Activated CD4-positive, alpha-beta T cell treated with anti-CD3 and anti-CD28 coated beads, Interleukin-2, amount 50 U/mL, for 16 hours (primary cell): ENCODE data around the gene ITIH3.

Experiments
- DNase-seq: peaks from one replicate; pipeline ENCODE4 v3.0.0-alpha.2; 2020

ITIH3 gene

GRCh38 chr3:52779011-52779836 is 15.4 kb upstream of the ITIH3 start:
- no peak for DNase-seq

- no peak for DNase-seq
These were observed 14.6 kb upstream of the ITIH3 start for GRCh38 chr3:52779837-52780585.

DNA sequence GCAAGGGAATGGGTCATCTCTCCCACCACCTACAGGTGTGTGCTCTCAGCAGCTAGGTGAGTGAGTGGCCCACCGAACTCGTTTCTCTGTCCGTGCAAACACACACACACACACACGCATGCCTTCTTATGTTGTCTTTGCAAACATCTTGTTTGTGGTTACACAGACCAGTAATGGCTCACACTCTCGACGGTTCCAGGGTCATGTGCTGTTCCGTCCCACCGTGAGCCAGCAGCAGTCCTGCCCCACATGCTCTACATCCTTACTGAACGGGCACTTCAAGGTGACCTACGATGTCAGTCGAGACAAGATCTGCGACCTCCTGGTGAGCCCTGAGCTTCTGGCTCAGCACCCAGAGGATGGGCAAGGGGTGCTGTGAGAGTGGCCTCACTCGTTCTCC is 12.9 kb upstream of the ITIH3 start:
- DNase-seq, result no peak

- no peak for DNase-seq
These were observed 12.0 kb upstream of the ITIH3 start for GRCh38 chr3:52782412-52783210.

- DNase-seq, result no peak
These were observed 11.4 kb upstream of the ITIH3 start for GRCh38 chr3:52783211-52783555.

DNA sequence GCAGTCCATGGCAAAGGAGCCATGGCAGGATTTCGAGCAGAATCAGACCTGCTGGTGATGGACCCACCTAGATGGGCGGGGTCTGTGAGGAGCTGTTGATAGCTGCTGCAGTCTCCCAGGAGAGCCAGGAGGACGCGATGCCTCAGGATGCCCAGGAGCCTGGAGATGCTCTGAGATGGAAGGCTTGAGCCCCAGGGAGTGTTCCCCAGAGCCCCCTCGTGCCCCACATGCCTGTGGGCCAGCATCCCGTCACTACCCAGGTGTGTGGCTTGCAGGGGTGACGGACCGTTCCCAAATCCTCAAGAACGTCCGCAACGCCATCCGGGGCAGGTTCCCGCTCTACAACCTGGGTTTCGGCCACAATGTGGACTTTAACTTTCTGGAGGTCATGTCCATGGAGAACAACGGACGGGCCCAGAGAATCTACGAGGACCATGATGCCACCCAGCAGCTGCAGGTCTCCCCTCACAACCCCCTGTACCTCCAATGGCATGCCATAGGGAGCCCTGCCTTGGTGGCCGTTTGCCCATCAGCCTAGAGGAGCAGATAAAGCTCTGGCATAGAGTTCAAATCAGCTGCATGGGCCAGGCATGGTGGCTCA is 10.5 kb upstream of the ITIH3 start:
- DNase-seq, result no peak

DNA sequence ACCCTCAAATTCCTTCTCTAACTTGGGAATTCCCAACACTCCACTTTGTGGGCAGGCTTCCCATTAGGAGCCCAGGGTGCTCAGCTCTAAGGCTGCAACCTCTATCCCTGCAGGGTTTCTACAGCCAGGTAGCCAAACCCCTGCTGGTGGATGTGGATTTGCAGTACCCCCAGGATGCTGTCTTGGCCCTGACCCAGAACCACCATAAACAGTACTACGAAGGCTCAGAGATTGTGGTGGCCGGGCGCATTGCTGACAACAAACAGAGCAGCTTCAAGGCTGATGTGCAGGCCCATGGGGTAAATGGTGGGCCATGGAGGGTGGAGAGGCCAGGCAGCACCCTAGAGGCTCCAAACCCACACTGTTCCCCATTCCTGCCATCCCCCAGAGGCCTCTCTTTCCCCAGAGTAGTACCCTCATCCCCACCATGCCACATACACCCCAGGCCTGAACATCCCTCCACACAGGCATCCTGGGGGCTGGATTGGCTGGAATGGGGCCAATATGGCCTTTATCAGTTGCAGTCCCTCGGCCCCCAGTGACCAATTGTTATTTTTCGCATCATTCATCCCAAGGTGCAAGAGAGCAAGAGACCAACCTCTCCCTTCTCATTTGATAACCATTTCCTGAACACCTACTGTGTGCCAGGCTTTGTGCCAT is 9.5 kb upstream of the ITIH3 start:
- DNase-seq, result no peak

DNA sequence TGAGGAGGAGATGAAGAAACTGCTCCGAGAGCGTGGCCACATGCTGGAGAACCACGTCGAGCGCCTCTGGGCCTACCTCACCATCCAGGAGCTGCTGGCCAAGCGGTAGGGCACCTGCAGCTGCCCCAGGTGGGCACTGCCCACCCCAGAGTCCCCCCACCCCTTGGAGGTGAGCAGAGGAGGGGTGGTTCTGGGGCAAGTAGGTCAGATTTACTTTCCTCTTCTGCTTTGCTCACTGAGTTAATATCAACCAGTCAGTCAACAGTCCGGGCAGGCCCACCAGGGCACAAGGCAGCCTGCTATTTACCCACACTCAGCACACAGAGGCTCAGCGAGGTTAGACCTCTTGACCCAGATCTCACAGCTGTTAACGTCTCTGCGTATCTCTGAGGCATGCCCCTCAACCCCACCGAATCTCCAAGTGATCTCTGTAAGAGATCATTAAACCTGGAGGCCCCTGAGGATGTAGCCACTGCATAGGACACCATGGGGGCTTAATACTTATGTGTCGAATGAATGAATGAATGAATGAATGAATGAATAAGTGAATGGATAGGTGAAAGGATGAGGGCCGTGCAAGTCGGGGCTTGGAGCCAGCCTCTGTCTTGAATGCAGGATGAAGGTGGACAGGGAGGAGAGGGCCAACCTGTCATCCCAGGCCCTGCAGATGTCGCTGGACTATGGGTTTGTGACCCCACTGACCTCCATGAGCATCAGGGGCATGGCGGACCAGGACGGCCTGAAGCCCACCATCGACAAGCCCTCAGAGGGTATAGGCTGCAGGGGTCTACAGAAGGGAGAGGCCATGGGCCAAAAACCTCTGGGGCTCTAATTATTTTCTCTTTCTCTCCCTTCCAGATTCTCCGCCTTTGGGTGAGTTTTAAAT is 8.0 kb upstream of the ITIH3 start:
- no peak for DNase-seq

GRCh38 chr3:52787246-52787645 is 7.3 kb upstream of the ITIH3 start:
- DNase-seq, result no peak

GRCh38 chr3:52787672-52788625 is 6.6 kb upstream of the ITIH3 start:
- DNase-seq, result no peak

GRCh38 chr3:52788890-52789745 is 5.5 kb upstream of the ITIH3 start:
- DNase-seq, result no peak

GRCh38 chr3:52789746-52790040 is 4.9 kb upstream of the ITIH3 start:
- no peak for DNase-seq

DNA sequence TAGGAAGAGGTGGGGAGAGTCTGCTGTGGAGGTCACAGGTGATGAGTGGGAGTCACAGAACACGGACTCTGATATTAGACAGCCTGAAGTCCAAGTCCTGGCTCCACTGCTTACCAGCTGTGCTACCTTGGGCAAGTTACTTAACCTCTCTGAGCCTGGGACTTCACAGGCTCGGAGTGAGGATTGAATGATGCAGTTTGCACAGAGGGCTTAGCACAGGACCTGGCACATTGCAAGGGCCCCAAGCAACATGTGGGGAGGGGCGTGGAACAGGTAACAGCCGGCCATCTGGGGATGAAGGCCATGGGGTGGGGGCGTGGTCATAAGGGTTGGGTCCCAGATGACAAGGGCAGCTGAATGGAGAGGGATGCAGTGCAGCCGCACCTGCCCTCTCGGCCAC is 4.3 kb upstream of the ITIH3 start:
- no peak for DNase-seq

GRCh38 chr3:52790741-52791140 is 3.9 kb upstream of the ITIH3 start:
- DNase-seq, result no peak

DNA sequence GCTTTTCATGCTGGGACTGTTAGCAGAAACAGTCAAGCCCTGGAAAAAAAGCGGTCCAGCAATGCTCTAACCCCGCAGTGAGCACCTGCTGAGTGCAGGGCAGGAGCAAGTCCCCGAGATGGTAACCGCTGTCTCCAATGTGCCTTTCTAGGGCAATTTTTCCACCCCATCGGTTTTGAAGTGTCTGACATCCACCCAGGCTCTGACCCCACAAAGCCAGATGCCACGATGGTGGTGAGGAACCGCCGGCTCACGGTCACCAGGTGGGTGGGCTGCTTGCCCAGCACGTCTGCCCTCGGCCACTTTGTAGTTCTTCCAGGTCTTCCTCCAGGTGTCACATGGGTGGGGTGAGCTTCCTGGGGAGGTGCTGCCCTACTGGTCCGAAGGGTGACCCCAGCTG is 3.2 kb upstream of the ITIH3 start:
- no peak for DNase-seq

GRCh38 chr3:52791928-52792327 is 2.7 kb upstream of the ITIH3 start:
- no peak for DNase-seq

GRCh38 chr3:52792413-52792812 is 2.2 kb upstream of the ITIH3 start:
- DNase-seq, result no peak

GRCh38 chr3:52792961-52793695 is 1.5 kb upstream of the ITIH3 start:
- no peak for DNase-seq
